ENCODE measurements around the gene MAP1S.
"Not testable (repeated sequence)": the region's sequence is repeated elsewhere in the genome, so short reads cannot be mapped to it uniquely, and the experiment has no call there.

The MAP1S gene

GRCh38 chr19:17775991-17776803 lies 56.9 kb downstream of the MAP1S start:
- Histone ChIP-seq H3K9me3 (ENCODE audit: control insufficient read depth, low read length) (no peaks in the 10 kb centered on the region), H3K4me2 (ENCODE audit: low read length, poor library complexity, severe bottlenecking) (no peak overlapping the region), H3K23ac (ENCODE audit: low read length in 2 of 2) (no peak overlapping the region), H2BK12ac (ENCODE audit: low read length in 2 of 2) (no peak overlapping the region), H3K14ac (ENCODE audit: low read length in 2 of 2) (no peak overlapping the region), H3K79me1 (replicated peaks; ENCODE audit: low read length, poor library complexity, severe bottlenecking) (no peaks in the 10 kb centered on the region), H3K4me3 (ENCODE audit: insufficient read depth in 1 of 2, low read depth in 1 of 2, low read length in 2 of 2) (peak overlapping the region in 1 of 2 experiments; percentile 22), H2BK5ac (ENCODE audit: low read depth, low read length, poor library complexity, severe bottlenecking) (no peak overlapping the region), H2BK120ac (ENCODE audit: low read depth, low read length) (no peak overlapping the region), H3K18ac (ENCODE audit: low read depth in 1 of 2, low read length in 2 of 2) (no peak overlapping the region), H3K9ac (ENCODE audit: low read length) (peak overlapping the region; percentile 46), H3K4me1 (ENCODE audit: control insufficient read depth, insufficient read depth, low read depth, low read length) (peaks cover 10% of the 10 kb centered on the region), H3K4ac (ENCODE audit: low read depth in 1 of 2, low read length in 2 of 2) (no peak overlapping the region), H3K27ac (ENCODE audit: low read length, poor library complexity, severe bottlenecking) (no peak overlapping the region), H2AFZ (ENCODE audit: low read depth, low read length) (no peak overlapping the region), H4K8ac (ENCODE audit: low read length) (no peak overlapping the region), H4K91ac (ENCODE audit: low read length) (no peak overlapping the region), H3K27me3 (ENCODE audit: control insufficient read depth in 1 of 2, insufficient read depth in 1 of 2, low read length in 2 of 2) (peaks cover 3 to 29% of the 10 kb centered on the region in 2 experiments), H2BK15ac (ENCODE audit: low read depth, poor library complexity, severe bottlenecking) (no peak overlapping the region), H2AK5ac (ENCODE audit: low read length, severe bottlenecking) (no peak overlapping the region), H3K36me3 (ENCODE audit: control insufficient read depth in 1 of 2, insufficient read depth in 2 of 2, low read depth in 1 of 2, low read length in 2 of 2) (no peaks in the 10 kb centered on the region)
- 86% methylated on average over 21 of the region's 27 CpGs for WGBS
- no peak for DNase-seq

- H2BK15ac ChIP-seq (ENCODE audit: low read depth, poor library complexity, severe bottlenecking); H3K79me1 ChIP-seq (replicated peaks; ENCODE audit: low read length, poor library complexity, severe bottlenecking); H3K14ac ChIP-seq (ENCODE audit: low read length in 2 of 2); H3K9me3 ChIP-seq (ENCODE audit: control insufficient read depth, low read length); H3K4me3 ChIP-seq (ENCODE audit: insufficient read depth in 1 of 2, low read depth in 1 of 2, low read length in 2 of 2); H3K4me2 ChIP-seq (ENCODE audit: low read length, poor library complexity, severe bottlenecking); H2BK12ac ChIP-seq (ENCODE audit: low read length in 2 of 2); H4K8ac ChIP-seq (ENCODE audit: low read length); DNase-seq; H2BK5ac ChIP-seq (ENCODE audit: low read depth, low read length, poor library complexity, severe bottlenecking); H2AFZ ChIP-seq (ENCODE audit: low read depth, low read length); H3K27ac ChIP-seq (ENCODE audit: low read length, poor library complexity, severe bottlenecking); H2AK5ac ChIP-seq (ENCODE audit: low read length, severe bottlenecking); H3K23ac ChIP-seq (ENCODE audit: low read length in 2 of 2); H4K91ac ChIP-seq (ENCODE audit: low read length); H2BK120ac ChIP-seq (ENCODE audit: low read depth, low read length); H3K36me3 ChIP-seq (ENCODE audit: control insufficient read depth in 1 of 2, insufficient read depth in 2 of 2, low read depth in 1 of 2, low read length in 2 of 2); H3K4ac ChIP-seq (ENCODE audit: low read depth in 1 of 2, low read length in 2 of 2); H3K18ac ChIP-seq (ENCODE audit: low read depth in 1 of 2, low read length in 2 of 2); H3K9ac ChIP-seq (ENCODE audit: low read length): not testable (repeated sequence)
- H3K4me1 ChIP-seq (ENCODE audit: control insufficient read depth, insufficient read depth, low read depth, low read length) = peaks cover 10% of the 10 kb centered on the region
- peaks cover 3 to 31% of the 10 kb centered on the region in 2 experiments for H3K27me3 ChIP-seq (ENCODE audit: control insufficient read depth in 1 of 2, insufficient read depth in 1 of 2, low read length in 2 of 2)
- WGBS = 76% methylated on average over 10 of the region's 10 CpGs
Observed at GRCh38 chr19:17777840-17778239, 58.6 kb downstream of the MAP1S start.

- no peak overlapping the region for H3K14ac ChIP-seq (ENCODE audit: low read length in 2 of 2)
- peak; percentile 56 for DNase-seq
- H2BK5ac ChIP-seq (ENCODE audit: low read depth, low read length, poor library complexity, severe bottlenecking) = no peak overlapping the region
- no peak overlapping the region for H3K23ac ChIP-seq (ENCODE audit: low read length in 2 of 2)
- H3K27me3 ChIP-seq (ENCODE audit: control insufficient read depth in 1 of 2, insufficient read depth in 1 of 2, low read length in 2 of 2) = peaks cover 3 to 31% of the 10 kb centered on the region in 2 experiments
- H3K36me3 ChIP-seq (ENCODE audit: control insufficient read depth in 1 of 2, insufficient read depth in 2 of 2, low read depth in 1 of 2, low read length in 2 of 2) = no peaks in the 10 kb centered on the region
- no peak overlapping the region for H4K91ac ChIP-seq (ENCODE audit: low read length)
- WGBS = 8% methylated on average over 30 of the region's 37 CpGs
- H3K27ac ChIP-seq (ENCODE audit: low read length, poor library complexity, severe bottlenecking) = no peak overlapping the region
- H2BK12ac ChIP-seq (ENCODE audit: low read length in 2 of 2) = no peak overlapping the region
- H4K8ac ChIP-seq (ENCODE audit: low read length) = peak overlapping the region; percentile 32
- H3K4me2 ChIP-seq (ENCODE audit: low read length, poor library complexity, severe bottlenecking) = peak overlapping the region; percentile 17
- H3K79me1 ChIP-seq (replicated peaks; ENCODE audit: low read length, poor library complexity, severe bottlenecking) = no peaks in the 10 kb centered on the region
- peak overlapping the region in 1 of 2 experiments; percentile 71 for H3K18ac ChIP-seq (ENCODE audit: low read depth in 1 of 2, low read length in 2 of 2)
- H3K9ac ChIP-seq (ENCODE audit: low read length) = peak overlapping the region; percentile 40
- H2BK120ac ChIP-seq (ENCODE audit: low read depth, low read length) = no peak overlapping the region
- peaks cover 10% of the 10 kb centered on the region for H3K4me1 ChIP-seq (ENCODE audit: control insufficient read depth, insufficient read depth, low read depth, low read length)
- H3K4ac ChIP-seq (ENCODE audit: low read depth in 1 of 2, low read length in 2 of 2) = no peak overlapping the region
- H3K9me3 ChIP-seq (ENCODE audit: control insufficient read depth, low read length) = no peaks in the 10 kb centered on the region
- H2AK5ac ChIP-seq (ENCODE audit: low read length, severe bottlenecking) = no peak overlapping the region
- no peak overlapping the region for H2BK15ac ChIP-seq (ENCODE audit: low read depth, poor library complexity, severe bottlenecking)
- peak overlapping the region; percentile 62 for H2AFZ ChIP-seq (ENCODE audit: low read depth, low read length)
- peak overlapping the region in 1 of 2 experiments; percentile 70 for H3K4me3 ChIP-seq (ENCODE audit: insufficient read depth in 1 of 2, low read depth in 1 of 2, low read length in 2 of 2)
Observed at GRCh38 chr19:17778251-17778967, 59.1 kb downstream of the MAP1S start.

Data from mesenchymal stem cell (in vitro differentiated cells and primary cell).